ENCODE measurements around the gene VAMP1. TPM values are rescaled to one million over a fixed set of nuclear protein-coding genes. Genes with fewer than 3 reads are reported as not detected.

VAMP1 gene
- total RNA-seq, 1 donor from 2014 or later: 44.0 TPM

DNA sequence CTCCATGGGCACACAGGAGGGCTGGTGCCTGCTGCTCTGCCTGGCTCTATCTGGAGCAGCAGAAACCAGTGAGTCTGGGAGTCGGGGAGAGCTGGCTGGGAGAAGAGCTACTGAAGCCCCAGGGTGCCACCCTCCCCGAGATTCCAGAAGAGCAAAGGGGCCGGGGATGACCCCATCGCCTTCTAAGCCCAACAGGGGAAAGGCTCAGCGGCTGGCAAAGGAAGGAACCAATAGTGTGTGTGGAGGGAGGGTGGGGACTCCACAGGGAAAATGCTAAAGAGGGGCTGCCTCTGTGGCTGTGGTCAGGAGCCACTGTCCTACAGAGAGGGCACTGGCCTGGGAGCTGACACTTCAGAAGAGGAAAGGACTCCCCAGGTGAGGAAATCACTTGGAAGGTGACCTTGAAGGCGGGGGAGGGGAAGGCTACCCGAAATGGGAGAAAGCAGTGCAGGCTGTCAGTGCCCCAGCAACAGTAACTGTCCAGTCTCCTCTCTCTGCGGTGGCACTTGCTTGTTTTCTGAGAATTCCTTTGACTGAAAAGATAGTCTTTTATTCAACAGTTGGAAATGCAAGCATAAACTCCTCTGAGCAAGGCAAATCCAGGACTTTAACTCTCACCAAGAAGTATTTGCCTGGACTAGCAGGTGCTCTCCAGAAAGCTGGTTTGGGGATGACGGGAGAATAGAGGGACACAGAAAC lies 18.1 kb downstream of the VAMP1 start:
- intact Hi-C loops (cut with micrococcal nuclease): loop anchor here (1.0 kb wide), 2 partner anchors 8 to 9 kb away; partner anchors contain the start of gene CD27

GRCh38 chr12:6451348-6452244 lies 18.9 kb downstream of the VAMP1 start, which contains the start of gene TAPBPL:
Gene TAPBPL, plus strand, starts transcription at chr12:6452042. Its CDS starts 207 bp downstream, at chr12:6452249.
- intact Hi-C loops (cut with micrococcal nuclease): loop anchor here (1.0 kb wide), 3 partner anchors 7 to 42 kb away; partner anchors contain the start of genes CD27 and MRPL51

GRCh38 chr12:6450869-6451347 lies 19.6 kb downstream of the VAMP1 start:
- intact Hi-C loops (cut with micrococcal nuclease): loop anchor here (1.0 kb wide), 1 partner anchor 42 kb away; the partner anchor contains the start of gene MRPL51

DNA sequence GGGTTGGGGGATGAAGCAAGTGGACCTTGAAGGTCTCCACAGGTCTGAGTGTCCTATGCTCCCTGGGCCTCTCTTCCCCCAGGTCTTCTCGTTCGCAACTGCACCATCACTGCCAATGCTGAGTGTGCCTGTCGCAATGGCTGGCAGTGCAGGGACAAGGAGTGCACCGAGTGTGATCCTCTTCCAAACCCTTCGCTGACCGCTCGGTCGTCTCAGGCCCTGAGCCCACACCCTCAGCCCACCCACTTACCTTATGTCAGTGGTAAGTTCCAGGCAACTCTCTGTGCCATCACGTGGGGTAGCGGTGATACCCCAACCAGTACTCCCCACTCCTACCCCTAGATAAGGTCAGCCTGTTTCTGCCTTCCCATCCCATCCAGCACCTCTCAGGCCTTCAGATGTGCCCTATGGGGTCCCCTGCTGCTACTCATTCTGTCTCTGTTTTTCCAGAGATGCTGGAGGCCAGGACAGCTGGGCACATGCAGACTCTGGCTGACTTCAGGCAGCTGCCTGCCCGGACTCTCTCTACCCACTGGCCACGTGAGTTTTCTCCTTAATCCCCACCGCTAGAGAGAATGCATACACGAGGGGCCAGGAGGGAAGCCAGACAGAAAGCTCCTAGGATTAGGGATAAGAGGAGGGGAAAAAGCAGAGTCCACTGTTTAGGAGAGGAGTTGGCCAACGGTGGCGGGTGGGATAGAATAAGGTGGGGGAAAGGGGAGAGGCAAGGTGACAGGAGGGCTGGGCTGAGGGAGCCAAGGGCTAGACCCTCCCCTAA lies 20.2 kb downstream of the VAMP1 start:
- intact Hi-C loops (cut with micrococcal nuclease): no loop called here

GRCh38 chr12:6444704-6445688 lies 25.5 kb downstream of the VAMP1 start, which contains the start of gene CD27:
Gene CD27, plus strand, starts transcription at chr12:6444955. Its CDS starts 141 bp downstream, at chr12:6445096.
- intact Hi-C loops (cut with micrococcal nuclease): loop anchor here (1.0 to 2.0 kb wide), 3 partner anchors 7 to 26 kb away; partner anchors contain the start of genes TAPBPL and VAMP1

- intact Hi-C loops (cut with micrococcal nuclease): loop anchor here (1.0 to 2.0 kb wide), 3 partner anchors 8 to 27 kb away; partner anchors contain the start of genes TAPBPL and VAMP1
Observed at GRCh38 chr12:6444031-6444430, 26.4 kb downstream of the VAMP1 start.

GRCh38 chr12:6443361-6443983 lies 27.0 kb downstream of the VAMP1 start:
- intact Hi-C loops (cut with micrococcal nuclease): no loop called here

DNA sequence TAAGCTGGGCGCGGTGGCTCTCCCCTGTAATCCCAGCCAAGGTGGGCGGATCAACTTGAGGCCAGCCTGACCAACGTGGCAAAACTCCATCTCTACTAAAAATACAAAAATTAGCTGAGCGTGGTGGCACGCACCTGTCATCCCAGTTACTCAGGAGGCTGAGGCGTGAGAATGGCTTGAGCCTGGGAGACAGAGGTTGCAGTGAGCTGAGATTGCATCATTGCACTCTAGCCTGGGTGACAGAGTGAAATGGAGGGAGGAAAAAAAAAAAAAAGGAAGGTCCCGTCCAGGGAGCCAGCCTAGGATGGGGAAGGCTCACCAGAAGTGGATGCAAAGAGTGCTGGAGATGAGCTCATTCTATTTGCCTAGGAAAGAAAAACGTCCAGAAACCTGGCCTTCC lies 27.6 kb downstream of the VAMP1 start:
- intact Hi-C loops (cut with micrococcal nuclease): no loop called here

DNA sequence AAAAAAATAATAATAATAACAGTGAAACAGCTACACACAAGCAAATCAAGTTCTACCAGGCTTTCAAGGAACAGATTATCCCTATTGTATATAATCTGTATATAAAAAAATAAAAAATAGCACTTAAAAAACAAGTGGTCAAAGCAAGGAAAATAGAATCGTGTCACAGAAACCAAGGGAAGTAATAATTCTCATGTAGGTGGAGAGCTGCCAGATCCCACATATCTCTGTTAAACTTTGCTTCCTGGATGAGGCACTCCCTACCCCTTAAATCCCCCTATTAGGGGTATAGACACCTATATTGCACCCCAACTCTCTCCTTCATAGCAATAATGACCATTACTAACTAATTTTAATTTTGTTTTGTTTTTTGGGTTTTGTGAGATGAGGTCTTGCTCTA lies 30.1 kb downstream of the VAMP1 start:
- intact Hi-C loops (cut with micrococcal nuclease): no loop called here

DNA sequence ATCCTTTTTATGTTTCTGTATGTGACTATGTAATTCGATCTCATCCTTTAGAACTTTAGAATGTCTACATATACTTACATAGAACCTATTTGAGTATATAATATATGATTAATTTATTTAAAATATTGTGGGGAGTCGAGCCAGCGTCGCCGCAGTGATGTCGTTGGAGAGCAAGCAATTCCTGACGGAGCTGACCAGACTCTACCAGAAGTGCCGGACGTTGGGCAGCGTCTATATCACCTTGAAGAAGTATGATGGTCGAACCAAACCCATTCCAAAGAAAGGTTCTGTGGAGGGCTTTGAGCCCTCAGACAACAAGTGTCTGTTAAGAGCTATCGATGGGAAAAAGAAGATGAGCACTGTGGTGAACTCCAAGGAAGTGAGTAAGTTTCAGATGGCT lies 32.1 kb downstream of the VAMP1 start:
- intact Hi-C loops (cut with micrococcal nuclease): no loop called here

DNA sequence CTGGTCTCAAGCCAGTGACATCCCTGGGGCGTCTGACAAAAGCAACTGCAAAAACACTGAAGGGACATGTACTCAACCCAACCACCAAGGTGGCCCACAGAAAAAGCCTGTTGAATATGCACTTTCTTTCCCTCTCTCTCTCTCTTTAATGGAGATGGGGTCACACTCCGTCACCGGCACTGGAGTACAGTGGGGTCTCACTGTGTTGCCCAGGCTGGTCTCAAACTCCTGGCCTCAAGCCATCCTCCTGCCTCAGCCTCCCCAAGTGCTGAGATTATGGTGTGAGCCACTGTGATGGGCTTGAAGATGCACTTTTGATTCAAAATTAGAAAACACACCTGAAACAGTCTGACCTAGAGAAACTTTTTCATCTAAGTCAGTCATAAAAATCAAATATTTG lies 32.9 kb downstream of the VAMP1 start:
- intact Hi-C loops (cut with micrococcal nuclease): no loop called here

DNA sequence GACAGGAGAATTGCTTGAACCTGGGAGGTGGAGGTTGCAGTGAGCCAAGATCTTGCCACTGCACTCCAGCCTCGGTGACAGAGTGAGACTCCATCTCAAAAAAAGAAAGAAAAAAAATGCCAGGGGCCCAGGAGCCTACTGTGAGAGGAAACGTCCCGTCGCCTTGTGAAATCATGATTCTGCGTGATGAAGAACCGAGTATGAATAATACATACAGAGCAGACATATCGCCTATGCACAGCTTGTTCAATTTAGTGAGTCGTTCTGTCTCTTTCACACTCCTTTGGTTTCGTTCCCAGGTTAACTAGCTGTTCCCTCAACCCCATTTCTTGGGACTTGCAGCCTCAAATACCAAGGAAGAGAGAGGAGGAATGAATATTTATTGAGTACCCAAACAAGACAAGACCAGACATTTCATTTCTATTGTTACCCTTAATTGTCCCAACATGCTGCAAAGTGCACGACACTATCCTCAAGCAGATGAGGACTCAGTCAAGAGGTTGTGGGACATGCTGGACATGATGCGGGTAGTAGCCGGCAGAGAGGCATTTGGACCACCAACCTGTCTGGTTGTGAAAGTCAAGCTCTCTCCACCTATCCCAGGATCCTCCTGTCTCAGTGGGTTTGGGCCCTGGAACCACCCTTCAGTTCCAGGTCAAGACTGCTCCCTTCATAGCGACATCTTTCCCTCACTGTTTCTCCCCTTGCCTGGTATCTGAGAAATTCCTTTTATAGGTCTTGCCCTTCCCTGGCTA lies 34.3 kb downstream of the VAMP1 start:
- intact Hi-C loops (cut with micrococcal nuclease): no loop called here

DNA sequence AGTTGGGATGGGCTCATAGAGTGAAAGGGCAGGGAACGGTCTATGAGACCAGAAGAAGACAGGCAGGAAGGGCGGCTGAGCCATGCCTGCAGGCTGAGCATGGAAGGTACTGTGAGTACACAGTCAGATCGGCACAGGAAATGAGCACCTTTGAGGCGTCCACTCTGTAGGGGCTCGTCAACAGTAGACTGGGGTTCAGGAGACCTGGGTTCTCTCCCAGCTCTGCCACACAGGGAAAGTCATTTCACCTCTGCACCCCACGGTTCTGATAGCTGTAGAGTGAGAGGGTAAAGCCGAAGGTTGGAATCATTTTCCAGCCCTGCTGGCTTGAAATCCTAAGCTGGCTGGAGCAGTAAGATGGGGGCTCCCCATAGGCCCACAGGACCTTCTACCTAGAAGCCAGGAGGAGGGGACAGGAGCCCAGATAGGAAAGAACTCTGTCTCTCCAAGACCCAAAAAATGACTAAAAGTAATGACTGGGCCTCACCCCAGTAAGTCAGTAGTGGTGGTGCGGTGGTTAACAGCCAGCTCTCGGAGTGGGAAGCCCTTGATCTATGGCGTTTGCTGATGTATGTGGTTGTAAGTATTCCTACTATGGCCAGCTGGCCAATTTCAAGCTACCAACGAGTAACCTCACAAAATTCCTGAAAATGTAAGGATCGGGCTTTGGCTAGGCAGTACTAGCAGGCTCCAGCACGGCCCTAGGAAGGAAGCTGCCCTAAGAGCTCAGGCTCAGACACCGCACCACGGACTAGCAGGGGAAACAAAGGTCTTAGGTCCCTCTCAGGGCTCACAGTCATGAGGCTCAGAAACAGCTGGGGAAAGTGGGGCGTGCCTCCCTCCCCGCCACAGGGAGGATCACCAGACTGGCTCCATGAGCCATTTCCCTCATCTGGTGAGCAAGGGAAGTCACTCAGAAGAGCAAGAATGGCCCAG lies 36.0 kb downstream of the VAMP1 start:
- intact Hi-C loops (cut with micrococcal nuclease): loop anchor here (1.0 kb wide), 1 partner anchor 10 kb away; the partner anchor contains the start of gene CD27

DNA sequence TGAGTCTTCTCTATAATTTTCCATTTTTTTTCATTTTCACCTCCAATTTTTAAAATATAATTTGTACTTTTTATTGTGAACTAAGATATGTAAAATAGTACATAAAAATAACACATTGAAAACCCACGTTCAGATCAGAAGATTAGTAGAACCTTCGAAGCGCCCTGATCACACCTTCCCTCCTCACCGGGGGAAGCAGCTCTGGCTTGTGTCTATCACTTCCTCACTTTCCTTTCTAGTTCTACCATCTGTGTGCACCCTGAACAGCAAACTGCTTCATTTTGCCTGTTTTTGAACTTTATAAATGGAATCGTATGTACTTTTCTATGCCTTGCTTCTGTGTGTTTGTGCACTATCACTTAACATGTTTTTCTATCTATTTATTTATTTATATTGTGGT lies 37.5 kb downstream of the VAMP1 start:
- intact Hi-C loops (cut with micrococcal nuclease): no loop called here

- intact Hi-C loops (cut with micrococcal nuclease): no loop called here
Observed at GRCh38 chr12:6430124-6430989, 40.1 kb downstream of the VAMP1 start.

DNA sequence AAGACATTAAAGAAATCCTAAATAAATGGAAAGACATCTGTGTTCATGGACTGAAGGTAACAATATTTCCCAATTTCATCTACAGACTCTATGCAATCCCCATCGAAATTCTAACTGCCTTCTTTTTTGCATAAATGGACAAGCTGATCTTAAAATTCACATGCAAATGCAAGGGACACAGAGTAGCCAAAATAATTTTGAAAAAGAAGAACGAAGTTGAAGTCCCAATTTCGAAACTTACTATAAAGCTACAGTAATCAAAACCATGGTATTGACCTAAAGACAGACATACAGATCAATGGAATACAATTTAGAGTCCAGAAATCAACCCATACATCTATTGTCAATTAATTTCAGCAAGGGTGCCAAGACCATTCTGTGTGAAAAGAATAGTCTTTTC lies 42.2 kb downstream of the VAMP1 start:
- intact Hi-C loops (cut with micrococcal nuclease): no loop called here

Data from T-helper 2 cell treated with Interferon-gamma antibody and Interleukin-4, amounts not matched to agents 100 ng/mL and 5 ng/mL, for 36 hours (primary cell).